ENCODE measurements around the gene PPP1R12B.
A peak's percentile ranks its signal among the peaks of the same experiment; 100 is the strongest.
"Not testable (repeated sequence)": the region's sequence is repeated elsewhere in the genome, so short reads cannot be mapped to it uniquely, and the experiment has no call there.

The PPP1R12B gene

DNA sequence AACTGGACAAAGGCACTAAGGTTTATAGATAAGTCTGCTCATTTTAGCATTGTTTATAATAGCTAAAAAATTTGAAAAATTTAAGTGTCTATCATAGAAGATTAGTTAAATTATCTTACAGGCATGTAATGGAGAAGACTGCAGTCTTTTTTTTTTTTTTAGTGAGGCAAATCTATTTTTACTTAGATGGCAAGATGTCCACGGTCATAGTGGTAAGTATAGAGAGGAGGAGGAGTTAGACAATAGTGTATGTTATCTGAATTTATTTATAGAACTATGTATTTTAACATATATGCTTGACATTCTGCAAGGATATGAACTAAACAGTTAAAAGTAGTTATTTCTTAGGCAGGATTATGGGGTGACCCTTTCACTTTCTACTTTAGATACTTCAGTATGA, 212.7 kb downstream of the PPP1R12B start:
- no peak for DNase-seq (ENCODE audit: low read depth)

DNA sequence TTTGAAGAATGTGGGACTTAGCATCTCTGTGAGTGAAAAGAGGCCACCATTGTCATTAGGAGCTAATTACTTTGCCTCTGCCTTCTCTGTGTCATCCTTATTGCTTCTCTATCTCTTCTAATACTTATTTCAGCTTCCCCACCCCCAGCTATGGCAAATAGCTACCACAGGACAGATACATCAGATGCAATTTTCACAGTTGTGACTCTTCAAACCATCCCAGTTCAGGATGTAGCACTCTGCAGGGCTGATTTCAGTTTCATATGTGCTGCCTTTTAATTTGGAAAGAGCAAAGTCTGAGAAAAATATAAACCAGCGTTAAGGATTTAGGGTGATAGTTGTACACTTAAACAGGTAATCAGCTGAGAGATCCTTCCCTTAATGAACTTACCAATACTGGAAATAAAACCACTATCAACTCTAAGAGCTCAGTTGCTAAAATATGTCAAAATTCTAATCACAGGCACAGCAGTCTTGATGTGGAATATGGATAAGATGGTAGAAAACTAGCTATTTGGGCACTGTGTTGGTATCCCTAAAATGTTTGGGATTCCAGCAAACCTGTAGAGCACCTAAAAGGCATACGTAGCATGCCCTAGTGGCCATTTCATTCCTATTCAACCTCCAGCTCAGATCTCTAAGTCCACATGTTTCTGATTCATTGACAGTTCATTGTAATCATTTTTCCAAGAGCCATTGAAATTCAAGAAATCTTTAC, 213.4 kb downstream of the PPP1R12B start:
- DNase-seq (ENCODE audit: low read depth), result no peak

DNA sequence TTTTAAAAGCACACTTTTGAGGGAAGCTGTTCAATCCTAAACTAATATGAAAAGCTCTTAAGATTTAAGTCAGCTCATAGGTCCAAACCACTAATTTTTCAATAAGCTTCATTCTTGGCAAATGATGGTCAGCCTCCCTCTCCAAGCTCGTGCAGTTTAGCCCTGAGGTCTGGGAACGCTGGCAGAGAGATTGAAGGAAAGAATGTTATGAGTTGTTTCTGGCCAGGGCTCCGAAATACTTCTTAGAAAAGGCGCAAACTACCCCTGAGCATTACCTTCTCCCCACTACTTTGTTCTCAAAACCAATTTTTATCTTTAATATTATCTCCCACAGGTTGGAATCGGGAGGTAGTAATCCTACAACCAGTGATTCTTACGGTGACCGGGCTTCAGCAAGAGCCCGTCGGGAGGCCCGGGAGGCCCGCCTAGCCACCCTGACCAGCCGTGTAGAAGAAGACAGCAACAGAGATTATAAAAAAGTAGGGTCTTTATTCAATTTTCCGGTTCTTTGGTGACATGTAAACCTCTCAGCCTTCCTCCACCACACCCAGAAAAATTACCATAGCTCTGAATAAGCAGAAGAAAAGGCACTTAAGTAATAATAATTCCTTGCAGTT, 214.1 kb downstream of the PPP1R12B start:
- no peak for DNase-seq (ENCODE audit: low read depth)

DNA sequence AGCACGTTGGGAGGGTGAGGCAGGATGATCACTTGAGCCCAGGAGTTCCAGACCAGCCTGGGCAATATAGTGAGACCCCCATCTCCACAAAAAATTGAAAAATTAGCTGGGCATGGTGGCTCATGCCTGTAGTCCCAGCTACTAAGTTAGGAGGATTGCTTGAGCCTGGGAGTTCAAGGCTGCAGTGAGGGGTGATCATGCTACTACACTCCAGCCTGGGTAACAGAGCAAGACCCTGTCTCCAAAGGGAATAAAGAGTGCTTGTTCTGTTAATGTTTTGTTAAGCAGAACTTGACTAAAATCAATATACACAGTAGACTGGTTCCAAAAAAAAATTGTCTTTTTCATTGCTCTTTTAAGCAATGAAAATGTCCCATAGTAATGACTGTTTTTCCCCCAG, 215.3 kb downstream of the PPP1R12B start:
- DNase-seq (ENCODE audit: low read depth), result no peak

DNA sequence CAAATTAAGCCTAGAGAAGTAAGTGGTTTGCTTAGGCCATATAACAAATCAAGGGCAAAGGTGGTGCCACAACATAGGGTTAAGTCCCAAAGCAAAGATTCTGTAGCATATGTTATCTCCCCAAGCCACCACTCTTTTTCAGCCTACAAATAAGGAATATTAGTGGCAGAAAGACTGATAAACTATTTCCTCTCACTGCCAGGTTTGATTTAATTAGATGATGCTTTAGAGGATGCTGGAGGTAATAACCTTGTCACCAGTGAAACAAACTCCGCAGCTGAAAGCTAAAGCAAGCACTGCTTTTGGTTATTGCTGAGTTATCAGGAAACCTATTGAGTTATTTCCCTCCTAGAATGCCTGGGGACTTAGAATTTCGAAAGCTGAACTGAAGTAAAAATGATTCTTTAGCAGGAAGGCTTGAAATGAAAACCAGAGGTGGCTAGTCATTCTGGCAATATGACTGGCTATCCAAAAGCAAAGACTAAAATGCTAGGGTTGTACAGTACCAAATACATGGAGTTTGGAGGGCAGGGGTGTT, 216.5 kb downstream of the PPP1R12B start:
- DNase-seq (ENCODE audit: low read depth), result no peak

DNA sequence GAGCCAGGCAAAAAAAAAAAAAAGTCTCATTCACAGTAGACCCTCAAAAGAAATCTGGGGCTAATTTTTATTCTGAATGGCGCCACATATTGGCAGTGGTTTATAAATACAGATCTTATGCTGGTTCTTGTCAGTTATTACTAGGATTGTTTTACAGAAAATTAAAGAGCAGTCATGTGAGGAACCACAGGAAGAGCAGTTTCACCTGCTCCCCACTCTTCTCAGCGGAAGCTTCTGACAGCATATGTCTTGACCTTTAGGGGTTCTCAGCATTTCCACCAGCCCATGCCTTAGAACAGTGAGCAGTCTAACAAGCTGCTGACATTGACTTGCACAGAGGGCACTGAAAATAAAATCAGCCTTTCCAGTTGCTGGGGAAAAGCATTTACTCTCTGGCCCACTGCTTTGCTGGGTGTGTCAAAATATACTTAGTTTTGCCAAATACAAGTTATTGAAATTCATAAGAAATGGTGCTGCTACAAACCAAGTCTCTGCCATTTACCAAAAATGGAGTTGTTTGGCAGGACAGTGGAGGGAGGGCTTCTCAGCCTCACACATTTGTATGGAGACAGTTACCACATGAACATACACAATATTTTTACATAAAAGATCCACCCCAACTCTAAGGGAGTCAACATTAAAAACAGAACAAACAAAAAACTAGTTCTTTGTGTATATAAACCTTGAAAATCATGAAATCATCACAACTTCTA, 217.5 kb downstream of the PPP1R12B start:
- no peak for DNase-seq (ENCODE audit: low read depth)

DNA sequence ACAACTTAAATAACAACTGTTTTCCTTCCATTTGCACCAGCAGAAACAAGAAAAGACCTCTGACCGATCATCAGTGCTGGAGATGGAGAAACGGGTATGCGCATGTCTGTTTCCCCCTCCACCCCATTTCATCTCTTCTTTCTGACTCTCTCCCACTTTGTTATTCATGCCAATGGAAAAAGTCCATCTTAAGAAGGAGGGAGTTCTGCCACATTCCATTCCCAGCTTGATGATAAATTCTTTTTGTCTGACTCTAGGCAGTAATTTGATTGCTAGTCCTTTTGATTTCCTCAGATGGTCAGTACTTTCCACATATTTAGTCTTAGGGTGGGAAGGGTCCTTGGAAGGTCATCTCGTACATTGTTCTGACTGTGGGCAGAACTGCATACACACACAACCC, 219.2 kb downstream of the PPP1R12B start:
- no peak for DNase-seq (ENCODE audit: low read depth)

DNA sequence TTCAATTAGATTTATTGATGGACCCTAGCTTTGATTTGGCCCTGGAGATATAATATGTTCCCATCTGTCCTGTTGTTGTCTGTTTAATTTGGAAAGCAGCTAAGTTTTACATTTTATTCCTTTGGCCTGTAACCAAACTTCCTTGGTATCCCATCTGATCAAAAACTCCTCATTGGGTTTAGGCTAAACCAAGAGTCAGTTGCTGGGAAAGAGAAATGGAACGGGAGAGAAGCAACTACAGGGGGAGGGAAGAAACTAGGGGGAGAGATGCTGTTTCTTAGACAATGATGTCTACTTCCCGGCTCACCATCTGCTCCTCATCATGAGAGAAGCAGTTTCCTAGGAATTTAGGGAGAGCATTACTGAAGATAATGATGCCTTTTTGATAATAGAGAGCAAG, 219.9 kb downstream of the PPP1R12B start:
- no peak for DNase-seq (ENCODE audit: low read depth)

DNA sequence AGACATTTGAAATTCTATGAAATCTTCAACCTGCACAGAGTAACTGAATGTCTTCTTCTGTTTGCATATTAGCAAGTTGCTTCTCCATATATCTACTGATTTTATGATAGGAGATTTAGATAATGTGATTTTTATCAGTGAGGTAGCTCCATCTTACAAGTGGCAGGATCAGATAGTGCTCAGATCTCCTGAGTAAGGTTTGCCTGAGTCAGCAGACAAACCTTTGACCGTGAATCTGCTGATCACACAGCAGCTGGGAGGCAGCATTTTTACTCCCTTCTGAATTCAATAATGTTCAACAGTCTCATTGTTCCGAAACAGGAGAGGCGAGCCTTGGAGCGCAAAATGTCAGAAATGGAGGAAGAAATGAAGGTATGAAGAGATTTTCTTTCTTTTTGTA, 220.3 kb downstream of the PPP1R12B start:
- DNase-seq (ENCODE audit: low read depth), result no peak

DNA sequence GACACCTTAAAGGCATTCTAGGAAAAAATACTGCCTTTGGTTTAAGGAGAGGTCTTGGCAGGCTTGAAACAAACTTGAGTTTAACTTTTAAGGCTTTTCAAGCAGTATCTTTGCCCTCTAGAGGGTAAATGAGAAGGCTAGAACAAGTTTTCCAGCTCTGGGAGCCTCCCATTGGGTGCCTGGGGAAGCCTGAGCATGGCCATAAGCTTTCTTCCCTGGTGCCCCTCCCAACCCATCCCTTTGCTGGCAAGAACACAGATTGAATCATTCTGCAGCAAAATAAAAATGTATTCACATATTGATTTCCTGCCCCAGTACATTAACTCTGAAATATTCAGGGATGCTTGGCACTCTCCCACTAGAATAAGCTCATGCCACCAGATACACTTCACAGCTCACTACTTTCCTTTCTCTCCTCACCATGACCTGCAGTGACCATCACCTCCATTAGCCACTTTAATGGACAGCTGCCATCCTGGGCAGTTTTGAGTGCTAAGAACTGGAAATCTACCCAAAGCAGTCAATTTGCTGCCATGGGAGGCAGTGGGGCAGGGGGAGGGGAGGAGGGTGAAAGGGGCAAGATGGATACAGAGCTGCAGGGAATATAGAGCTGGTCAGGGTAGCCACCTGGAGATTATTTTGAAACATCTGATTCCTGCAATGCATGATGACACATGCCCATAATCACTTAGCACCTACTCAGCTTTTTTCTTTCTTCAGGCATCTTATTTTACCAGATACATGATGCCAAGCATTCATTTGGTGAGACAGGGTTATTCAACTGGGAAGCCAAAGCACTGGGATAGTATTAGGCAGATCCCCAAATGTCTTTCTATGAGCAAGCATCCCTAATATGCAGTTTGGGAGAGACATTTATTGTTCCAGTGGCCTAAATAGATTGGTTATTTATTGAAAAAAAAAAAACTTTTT, 221.2 kb downstream of the PPP1R12B start:
- DNase-seq (ENCODE audit: low read depth), result no peak

DNA sequence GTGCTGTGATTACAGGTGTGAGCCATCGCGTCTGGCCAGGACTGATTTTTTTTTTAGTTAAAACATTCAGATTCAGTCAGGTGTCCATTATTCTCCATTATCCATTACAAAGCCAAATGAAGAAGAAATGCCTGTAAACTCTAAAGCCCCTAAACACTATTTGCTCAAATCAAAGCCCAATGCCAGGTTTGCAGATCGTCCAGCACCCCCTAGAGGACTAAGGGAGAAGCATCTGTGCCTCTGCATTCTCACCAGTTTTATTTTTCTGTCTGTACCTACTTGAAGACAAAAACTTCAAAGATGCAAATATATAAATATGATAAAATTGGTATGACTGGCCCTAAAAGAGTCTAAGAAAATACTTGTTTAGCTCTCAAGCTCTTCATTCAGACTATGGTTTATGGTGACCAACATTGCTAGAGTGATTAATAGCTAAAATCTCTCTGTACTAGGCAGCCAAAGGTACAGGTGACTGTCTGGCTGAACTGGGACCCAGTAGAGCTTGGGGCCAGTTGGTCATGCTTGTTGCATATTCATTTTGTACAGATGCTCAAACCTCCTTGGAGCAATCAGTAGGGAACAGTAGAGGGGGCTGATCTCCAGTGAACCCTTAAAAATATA, 223.3 kb downstream of the PPP1R12B start:
- DNase-seq (ENCODE audit: low read depth), result no peak

DNA sequence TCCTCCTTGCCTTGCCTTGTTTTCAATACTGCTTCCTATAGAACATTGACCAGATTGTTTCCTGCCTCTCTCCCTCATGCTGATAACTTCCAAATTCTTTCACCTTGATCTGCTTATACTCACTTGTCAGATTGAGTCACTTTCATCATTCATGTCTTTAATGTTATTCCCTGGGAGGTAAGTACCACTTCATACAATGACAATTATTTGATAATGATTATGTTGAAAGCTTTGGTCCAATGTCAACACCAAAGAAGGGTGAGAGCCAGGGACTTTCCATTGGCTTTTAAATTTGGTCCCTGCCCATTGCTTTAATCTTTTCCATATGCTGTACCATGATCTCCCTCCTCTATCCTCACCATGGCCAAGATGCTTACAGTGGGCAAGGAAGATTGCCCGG, 224.4 kb downstream of the PPP1R12B start:
- no peak for DNase-seq (ENCODE audit: low read depth)

DNA sequence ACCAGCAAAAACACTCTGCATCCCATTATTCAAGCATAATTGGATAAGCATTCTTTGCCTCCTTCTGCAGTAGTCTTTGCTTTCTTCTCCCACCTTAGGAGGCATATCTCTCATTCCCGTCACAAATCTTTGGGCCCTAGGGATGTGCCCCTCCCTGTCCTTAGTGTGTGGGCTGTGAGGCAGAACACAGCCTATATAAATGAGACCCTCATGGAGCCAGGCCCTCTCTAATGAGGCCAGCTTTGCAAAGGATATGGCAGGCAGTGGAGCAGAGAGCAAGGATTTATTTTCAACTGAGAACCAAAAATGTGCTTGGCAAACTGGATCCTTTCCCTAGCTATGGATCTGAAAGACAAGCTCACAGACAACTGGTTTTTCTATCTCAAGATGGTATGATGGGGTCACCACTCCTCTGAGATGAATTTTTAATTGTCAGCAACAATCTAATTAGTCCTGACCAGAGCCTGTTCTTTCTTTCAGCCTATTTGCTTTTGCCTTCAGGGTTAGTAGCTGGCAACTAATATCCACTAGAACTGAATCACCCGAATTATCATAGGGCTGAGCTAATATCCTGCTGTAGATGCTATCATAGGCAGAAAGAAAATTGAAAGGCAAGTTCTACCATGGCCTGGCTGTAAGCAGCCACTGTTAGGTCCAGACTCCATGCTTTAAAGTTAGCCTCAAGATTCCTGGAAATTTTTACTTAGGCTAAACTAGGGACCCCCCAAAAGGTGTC, 227.6 kb downstream of the PPP1R12B start:
- DNase-seq (ENCODE audit: low read depth), result no peak

DNA sequence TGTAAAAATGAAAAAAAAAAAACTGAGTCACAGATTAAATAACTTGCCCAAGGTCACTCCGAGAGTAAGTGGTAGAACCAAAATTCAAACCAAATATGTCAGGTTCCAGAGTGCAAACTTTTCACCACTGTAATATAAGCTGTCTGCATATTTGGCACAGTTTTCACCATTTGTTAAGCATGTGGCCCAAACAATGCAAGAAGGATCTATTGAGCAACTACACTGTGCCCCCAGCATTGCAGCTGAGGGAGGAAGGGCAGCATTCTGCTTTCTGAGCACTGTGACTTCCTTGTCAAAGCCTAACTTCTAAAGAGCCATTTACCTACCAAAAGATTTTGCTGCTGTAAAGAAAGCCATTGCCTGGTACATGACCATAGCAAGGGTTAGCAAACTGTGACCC, 228.3 kb downstream of the PPP1R12B start:
- DNase-seq (ENCODE audit: low read depth), result peak; percentile 49

DNA sequence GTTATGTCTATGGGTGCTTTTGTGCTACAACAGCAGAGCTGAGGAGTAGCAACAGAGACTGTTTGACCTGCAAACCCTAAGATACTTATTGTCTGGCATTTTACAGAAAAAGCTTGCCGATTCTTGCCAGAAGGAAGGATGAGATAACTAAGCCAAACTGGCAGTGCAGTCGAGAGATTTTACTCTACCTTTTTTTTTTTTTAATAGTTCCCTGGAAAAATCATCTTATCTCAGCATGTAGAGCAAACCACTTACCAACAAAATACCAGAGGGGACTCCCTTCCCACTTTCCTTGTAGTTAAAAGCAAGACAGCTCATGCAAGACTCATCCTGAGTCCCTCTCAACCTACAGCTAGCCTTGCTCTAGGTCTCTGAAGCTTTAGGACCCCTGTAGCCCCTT, 228.9 kb downstream of the PPP1R12B start:
- no peak for DNase-seq (ENCODE audit: low read depth)

DNA sequence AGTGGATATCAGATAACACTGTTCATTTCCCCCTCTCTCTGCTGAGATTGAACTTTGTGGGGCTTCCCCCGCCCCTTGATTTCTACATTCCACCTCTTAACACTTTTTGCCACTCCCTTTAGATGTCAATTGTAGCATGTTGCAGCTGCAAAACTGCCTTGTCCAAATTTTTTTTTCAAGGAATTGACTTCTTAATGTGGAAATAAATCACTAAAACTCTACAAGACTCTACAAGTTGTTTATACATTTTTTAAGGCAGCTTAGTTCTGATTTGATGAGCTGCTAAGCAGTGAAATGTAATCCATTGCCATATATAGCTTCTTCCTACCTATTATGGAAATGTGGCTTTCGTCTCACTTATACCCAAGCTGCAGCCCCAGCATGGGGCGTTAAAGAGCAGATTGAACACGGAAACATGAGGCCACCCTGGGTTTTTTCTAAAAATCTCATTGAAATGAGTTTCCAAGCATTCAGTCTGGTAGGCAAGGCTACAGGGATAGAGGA, 229.6 kb downstream of the PPP1R12B start:
- no peak for DNase-seq (ENCODE audit: low read depth)

DNA sequence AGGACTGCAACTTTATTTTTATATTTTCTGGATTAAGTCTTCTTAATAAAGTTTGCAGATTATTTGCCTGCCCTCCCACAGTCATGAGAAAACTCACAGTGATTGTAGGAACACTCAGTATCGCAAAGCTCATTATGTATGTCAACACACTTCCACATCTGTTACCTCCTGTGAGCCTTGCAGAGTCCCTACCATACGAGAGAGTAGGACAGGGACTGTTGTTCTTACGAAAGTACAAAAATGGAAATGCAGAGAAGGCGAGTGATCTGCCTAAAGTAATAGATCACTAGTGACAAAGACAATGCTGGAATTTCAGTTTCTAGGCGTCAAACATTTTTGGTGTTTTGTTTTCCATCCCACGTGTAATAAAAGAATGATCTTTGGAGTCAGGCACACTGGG, 230.1 kb downstream of the PPP1R12B start:
- no peak for DNase-seq (ENCODE audit: low read depth)

DNA sequence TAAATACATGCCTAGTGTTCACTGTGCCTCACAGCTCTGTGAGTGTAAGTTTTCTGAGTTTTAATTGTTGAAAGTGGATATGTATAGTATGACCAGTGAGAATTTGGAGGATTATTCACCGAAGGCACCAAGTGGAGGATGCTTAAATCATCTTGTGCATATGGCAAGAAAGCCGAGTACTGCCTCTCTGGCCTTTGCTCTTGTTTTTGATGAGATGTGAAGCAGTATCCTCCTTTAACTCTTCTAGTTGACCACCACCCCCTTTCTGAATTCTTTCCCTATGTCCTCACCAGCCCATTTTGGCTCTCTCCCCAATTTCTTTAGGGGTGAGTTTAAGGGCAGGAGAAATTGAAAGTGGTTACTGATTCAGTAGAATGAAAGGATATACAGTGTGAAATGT, 231.3 kb downstream of the PPP1R12B start:
- DNase-seq (ENCODE audit: low read depth), result peak; percentile 76

DNA sequence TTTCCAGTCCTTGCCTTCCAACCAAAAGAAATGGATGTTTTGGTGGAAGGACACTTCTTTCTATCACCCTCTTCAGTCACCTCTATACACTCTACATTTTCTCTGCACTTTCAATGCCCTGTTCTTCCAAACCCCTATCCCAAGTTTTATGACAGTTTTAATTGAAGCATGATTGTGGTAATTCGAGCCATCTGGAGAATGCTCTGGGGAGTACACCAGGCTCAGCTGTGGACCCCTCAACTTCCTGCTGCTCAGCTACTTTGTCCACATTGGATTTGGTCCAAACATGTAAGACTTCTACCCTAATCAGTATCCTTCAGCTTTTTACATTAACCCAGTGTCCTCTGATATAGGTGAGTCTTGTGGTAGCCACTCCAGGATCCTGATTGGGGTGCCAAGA, 232.1 kb downstream of the PPP1R12B start:
- DNase-seq (ENCODE audit: low read depth), result no peak

DNA sequence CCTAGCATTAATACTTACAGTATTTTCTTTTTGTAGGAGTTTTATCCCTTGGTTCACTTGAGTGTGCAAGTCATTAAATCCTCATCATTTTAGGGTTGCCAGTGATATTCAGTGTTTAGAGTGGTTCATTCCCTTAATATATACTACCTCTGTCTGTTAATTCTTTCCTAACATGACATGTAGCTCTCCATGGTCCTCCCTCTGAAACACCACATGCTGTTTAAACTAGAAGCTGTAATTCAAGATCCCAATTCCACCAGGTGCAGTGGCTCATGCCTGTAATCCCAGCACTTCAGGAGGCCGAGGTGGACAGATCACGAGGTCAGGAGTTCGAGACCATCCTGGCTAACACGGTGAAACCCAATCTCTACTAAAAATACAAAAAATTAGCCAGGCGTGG, 233.9 kb downstream of the PPP1R12B start:
- not testable (repeated sequence) for DNase-seq (ENCODE audit: low read depth)
